Measurements from ENCODE around the gene RYR3. TPM values are rescaled to one million over a fixed set of nuclear protein-coding genes. Genes with fewer than 3 reads are reported as not detected.

Gene RYR3
- total and polyA plus RNA-seq, 2 of the 13 experiments (the other 11 are each of a cell fraction or from before 2014, with no cell fraction given) = not detected

DNA sequence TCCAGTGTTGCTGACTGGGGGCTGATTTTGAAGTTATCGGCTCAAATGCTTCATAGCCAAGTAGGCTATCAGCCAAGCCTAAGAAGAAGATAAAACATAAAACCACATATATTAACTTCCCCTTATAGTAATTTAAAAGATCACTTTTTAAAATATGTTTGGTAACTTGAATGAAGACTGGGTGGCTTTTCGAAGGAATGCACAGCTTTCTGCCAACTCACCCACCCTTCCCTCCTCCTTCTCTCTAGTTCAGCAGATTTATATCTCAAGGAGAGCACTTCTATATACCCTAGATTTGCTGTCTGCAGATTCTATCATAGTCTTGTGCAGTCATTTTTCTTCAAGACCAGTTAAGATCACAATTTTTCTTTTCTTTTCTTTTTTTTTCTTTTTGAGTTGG is 468.1 kb downstream of the RYR3 start:
- Histone ChIP-seq H3K9me3 (ENCODE audit: low read length) (no peaks in the 10 kb centered on the region), H3K27me3 (ENCODE audit: control insufficient read depth in 1 of 2, insufficient read depth in 2 of 2, low read length in 2 of 2) (peaks cover 0 to 3% of the 10 kb centered on the region in 2 experiments; a peak in 2 of 5 replicates), H3K4me2 (ENCODE audit: low read depth, low read length) (no peak overlapping the region), H3K4me1 (ENCODE audit: insufficient read depth, low read length) (no peaks in the 10 kb centered on the region), H3K9ac (ENCODE audit: insufficient read depth, low read depth, low read length) (no peak overlapping the region), H2AFZ (ENCODE audit: low read length) (no peak overlapping the region), H3K27ac (ENCODE audit: extremely low read length, insufficient read depth, low read length) (no peak overlapping the region), H4K20me1 (ENCODE audit: insufficient read depth, low read length) (no peaks in the 10 kb centered on the region), H3K36me3 (replicated peaks in 1 of 2; ENCODE audit: control insufficient read depth in 1 of 2, insufficient read depth in 2 of 2, low read length in 2 of 2) (no peaks in the 10 kb centered on the region), H3K79me2 (ENCODE audit: insufficient read depth, low read length) (no peaks in the 10 kb centered on the region), H3K4me3 (replicated peaks in 1 of 3; ENCODE audit: insufficient read depth in 1 of 3, low read depth in 2 of 3, low read length in 3 of 3) (no peak overlapping the region)
- no peak for TF ChIP-seq MED8 (CRISPR knock-in tag; IDR thresholded peaks at IDR 0.05; ENCODE audit: insufficient replicate concordance)
- TF ChIP-seq PHF8 (CRISPR knock-in tag; IDR thresholded peaks at IDR 0.05) = no peak
- no peak for TF ChIP-seq SRSF4 (IDR thresholded peaks at IDR 0.05; ENCODE audit: low read depth, low read length, poor library complexity, severe bottlenecking)
- TF ChIP-seq NR2C2 (CRISPR knock-in tag; IDR thresholded peaks at IDR 0.05; ENCODE audit: borderline replicate concordance) = no peak
- TF ChIP-seq ZNF878 (CRISPR knock-in tag; IDR thresholded peaks at IDR 0.05) = no peak
- TF ChIP-seq XRCC5 (optimal IDR thresholded peaks at IDR 0.05; ENCODE audit: low read length) = no peak
- TF ChIP-seq ZFYVE20 (CRISPR knock-in tag; IDR thresholded peaks at IDR 0.05; ENCODE audit: borderline replicate concordance, low read depth) = no peak
- TF ChIP-seq ZSCAN20 (CRISPR knock-in tag; IDR thresholded peaks at IDR 0.05; ENCODE audit: borderline replicate concordance) = no peak
- no peak for TF ChIP-seq ATF7-NPFF (CRISPR knock-in tag; IDR thresholded peaks at IDR 0.05; ENCODE audit: low read depth)
- TF ChIP-seq ZNF207 (IDR thresholded peaks at IDR 0.05; ENCODE audit: borderline replicate concordance) = no peak
- no peak for TF ChIP-seq ATM (IDR thresholded peaks at IDR 0.05; ENCODE audit: borderline replicate concordance)
- no peak for TF ChIP-seq ZNF121 (CRISPR knock-in tag; IDR thresholded peaks at IDR 0.05)
- TF ChIP-seq GATA4 (IDR thresholded peaks at IDR 0.05; ENCODE audit: borderline replicate concordance, low read depth) = no peak
- DNase-seq (ENCODE audit: low spot score) = no peak
- ChIA-PET CTCF (ENCODE audit: low intra/inter-chr PET ratio, low total read pairs) (no interaction called here), POLR2A (no interaction called here)
- WGBS (ENCODE audit: low lambda C conversion rate) = 27% methylated on average over 2 of the region's 2 CpGs
- ATAC-seq = no peak
- in situ Hi-C loops (cut with HindIII; ENCODE audit: extremely low pct_ligation_motif_present, low pct_unique_long_range_greater_than_20kb) = no loop called here
- BruUV-seq (replicated peaks) = no TSS peak
- no peak for FAIRE-seq
- intact Hi-C loops (cut with micrococcal nuclease; ENCODE audit: unreplicated experiment) = no loop called here

Measured in HepG2 (cell line).